Ovary (tissue), 9 donors: ENCODE results near the gene POC1B. TPM values are rescaled to one million over a fixed set of nuclear protein-coding genes. Genes with fewer than 3 reads are reported as not detected.

Experiments
- DNase-seq, 5 donors: peaks; one replicate each; pipeline ENCODE4 v3.0.0-alpha.2; 2019 to 2020
- H3K27ac ChIP-seq, 2 donors: fragments of 200-600 bp; one replicate each; pipeline versions ENCODE4 v1.5.1 to v1.8.0; 2019 to 2022
- H3K27me3 ChIP-seq: fragments of 200-600 bp; one replicate; pipeline ENCODE4 v1.8.0; 2022
- H3K36me3 ChIP-seq: fragments of 200-600 bp; sonication (generic); one replicate; pipeline ENCODE4 v1.5.1; 2019
- H3K4me1 ChIP-seq: one replicate; pipeline ENCODE4 v1.8.1; 2013; ENCODE audit warnings: mild to moderate bottlenecking, moderate library complexity; ENCODE audit not compliant: insufficient read depth
- H3K4me3 ChIP-seq: fragments of 200-600 bp; sonication (generic); one replicate; pipeline ENCODE4 v1.5.1; 2017
- H3K9me3 ChIP-seq, 2 donors: fragments of 200-600 bp in 1 of 2; sonication (generic) in 1 of 2; one replicate each; pipeline versions ENCODE4 v1.5.1 to v1.8.1; 2013 to 2019; ENCODE audit warnings: mild to moderate bottlenecking in 1 of 2, moderate library complexity in 1 of 2
- EP300 ChIP-seq: sonication (generic); formaldehyde crosslinking; IDR thresholded peaks from one replicate; pipeline ENCODE4 v1.6.1; 2017; ENCODE audit warnings: antibody characterized with exemption
- POLR2A ChIP-seq: fragments of 450-650 bp; IDR thresholded peaks from one replicate; pipeline ENCODE4 v1.6.1; 2017; ENCODE audit warnings: antibody characterized with exemption, mild to moderate bottlenecking, moderate library complexity
- WGBS, 3 donors: extraction: QIAGEN DNeasy Blood & Tissue Kit in 1 of 3; methylation state at CpG; one replicate each; pipeline versions ENCODE4 v1.1.5 to v1.1.7; 2013 to 2017; 5-methylcytosine and 5-hydroxymethylcytosine counted together
- intact Hi-C, 4 donors: fragments of 100-400 bp; cut with DNase I; formaldehyde crosslinking; loops; one replicate each; pipeline versions ENCODE4 v1.11.0 to v1.15.1; 2022 to 2023
- polyA plus RNA-seq, 2 donors: library from polyadenylated mRNA; stranded (reverse); fragments of 200-250 nt in 1 of 2; fragments of 350-450 nt in 1 of 2; fragmentation: Illumina TruSeq in 1 of 2; extraction: RNeasy Lipid Tissue Mini Kit (QIAGEN cat#74804) in 1 of 2; gene quantifications; one replicate each; pipeline ENCODE4 v1.2.3, GENCODE V29; 2013 to 2014
- total RNA-seq, 7 donors: library from RNA; depleted of rRNA in 2 of 7; stranded (reverse); fragments of >200 nt in 2 of 7; fragmentation: NEBNext Ultra II Directional in 3 of 7; extraction: Animal tissue kit (Norgen Biotek cat#: 25700) in 3 of 7; gene quantifications; one replicate each; pipeline versions ENCODE4 v1.1.0 to v1.2.4, GENCODE V29; 2016 to 2023
- TF ChIP-seq, protein P1 (sequence below), 3 donors: fragments of 450-650 bp in 2 of 3; fragments of 200-600 bp in 1 of 3; IDR thresholded peaks; one replicate each; pipeline versions ENCODE4 v1.5.1 to v1.8.0; 2016 to 2022; ENCODE audit warnings: antibody characterized with exemption in 3 of 3, mild to moderate bottlenecking in 1 of 3
- donor health status: DM: no; HTN: no; CAD: no; lungs with moderate emphysema.
- donor health status: DM: no; HTN: no; CAD: no.
- donor health status: Bipolar disorder and iron deficiency.
- donor health status: DM: yes; HTN: yes; CAD: no.
- donor health status: DM: no; HTN: no; CAD: no.
- donor health status: DM: yes; HTN: yes; CAD: no.

POC1B gene
- total and polyA plus RNA-seq, 9 donors, result 8.5 to 29.2 (median 13.8) TPM

DNA sequence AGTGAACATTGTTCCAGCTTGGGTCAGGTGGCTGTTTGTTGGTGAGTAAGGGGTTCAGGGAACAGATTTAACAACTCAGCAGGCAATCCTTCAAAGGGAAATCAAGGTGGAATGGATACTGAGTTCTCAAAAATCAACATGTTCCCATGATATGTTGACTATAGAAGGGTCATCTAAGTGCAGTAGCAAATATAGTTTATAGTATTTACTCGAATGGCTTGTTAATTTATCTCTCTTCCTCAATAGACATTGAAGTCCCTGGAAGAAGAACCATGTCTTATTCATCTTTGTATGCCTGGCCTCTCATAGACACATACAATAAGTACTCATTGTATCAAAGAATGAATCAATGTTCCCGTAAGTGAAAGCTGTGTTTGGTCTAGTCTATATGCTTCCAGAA is 149.0 kb downstream of the POC1B start:
- Histone ChIP-seq H3K27me3 (no peaks in the 10 kb centered on the region), H3K4me1 (no peaks in the 10 kb centered on the region), H3K36me3 (no peaks in the 10 kb centered on the region), H3K27ac (no peak overlapping the region), H3K4me3 (no peak overlapping the region), H3K9me3 (no peaks in the 10 kb centered on the region)
- intact Hi-C loops, result no loop called here
- TF ChIP-seq POLR2A (no peak), EP300 (no peak)
- TF ChIP-seq, protein P1, sequence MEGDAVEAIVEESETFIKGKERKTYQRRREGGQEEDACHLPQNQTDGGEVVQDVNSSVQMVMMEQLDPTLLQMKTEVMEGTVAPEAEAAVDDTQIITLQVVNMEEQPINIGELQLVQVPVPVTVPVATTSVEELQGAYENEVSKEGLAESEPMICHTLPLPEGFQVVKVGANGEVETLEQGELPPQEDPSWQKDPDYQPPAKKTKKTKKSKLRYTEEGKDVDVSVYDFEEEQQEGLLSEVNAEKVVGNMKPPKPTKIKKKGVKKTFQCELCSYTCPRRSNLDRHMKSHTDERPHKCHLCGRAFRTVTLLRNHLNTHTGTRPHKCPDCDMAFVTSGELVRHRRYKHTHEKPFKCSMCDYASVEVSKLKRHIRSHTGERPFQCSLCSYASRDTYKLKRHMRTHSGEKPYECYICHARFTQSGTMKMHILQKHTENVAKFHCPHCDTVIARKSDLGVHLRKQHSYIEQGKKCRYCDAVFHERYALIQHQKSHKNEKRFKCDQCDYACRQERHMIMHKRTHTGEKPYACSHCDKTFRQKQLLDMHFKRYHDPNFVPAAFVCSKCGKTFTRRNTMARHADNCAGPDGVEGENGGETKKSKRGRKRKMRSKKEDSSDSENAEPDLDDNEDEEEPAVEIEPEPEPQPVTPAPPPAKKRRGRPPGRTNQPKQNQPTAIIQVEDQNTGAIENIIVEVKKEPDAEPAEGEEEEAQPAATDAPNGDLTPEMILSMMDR (IDR thresholded peaks at IDR 0.05), result no peak
- 92 to 93% (median 92%) methylated on average over 2 of the region's 2 CpGs for WGBS, 3 donors
- no peak for DNase-seq

DNA sequence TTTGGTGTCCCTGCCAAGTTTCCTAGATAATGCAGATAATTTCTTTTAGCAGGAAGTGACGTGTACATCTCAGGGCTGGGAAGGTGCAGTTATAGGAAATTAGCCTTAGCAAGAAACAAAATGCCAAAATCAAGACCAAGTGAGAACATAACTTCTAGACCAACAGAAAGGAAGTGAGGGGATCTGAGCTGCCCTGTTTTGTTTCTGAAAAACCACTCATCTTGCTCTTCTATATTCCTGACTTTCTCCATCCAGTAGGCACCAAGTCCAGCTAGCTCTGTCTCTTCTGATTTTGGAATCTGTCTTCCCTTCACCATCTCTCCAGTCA is 149.7 kb downstream of the POC1B start:
- Histone ChIP-seq H3K4me3 (no peak overlapping the region), H3K9me3 (no peaks in the 10 kb centered on the region), H3K4me1 (no peaks in the 10 kb centered on the region), H3K36me3 (no peaks in the 10 kb centered on the region), H3K27me3 (no peaks in the 10 kb centered on the region), H3K27ac (no peak overlapping the region)
- 82 to 91% (median 85%) methylated on average over 1 of the region's 1 CpG for WGBS, 3 donors
- DNase-seq, result no peak
- TF ChIP-seq, protein P1 (IDR thresholded peaks at IDR 0.05), result no peak
- TF ChIP-seq EP300, result no peak
- TF ChIP-seq POLR2A, result no peak
- intact Hi-C loops, result no loop called here

DNA sequence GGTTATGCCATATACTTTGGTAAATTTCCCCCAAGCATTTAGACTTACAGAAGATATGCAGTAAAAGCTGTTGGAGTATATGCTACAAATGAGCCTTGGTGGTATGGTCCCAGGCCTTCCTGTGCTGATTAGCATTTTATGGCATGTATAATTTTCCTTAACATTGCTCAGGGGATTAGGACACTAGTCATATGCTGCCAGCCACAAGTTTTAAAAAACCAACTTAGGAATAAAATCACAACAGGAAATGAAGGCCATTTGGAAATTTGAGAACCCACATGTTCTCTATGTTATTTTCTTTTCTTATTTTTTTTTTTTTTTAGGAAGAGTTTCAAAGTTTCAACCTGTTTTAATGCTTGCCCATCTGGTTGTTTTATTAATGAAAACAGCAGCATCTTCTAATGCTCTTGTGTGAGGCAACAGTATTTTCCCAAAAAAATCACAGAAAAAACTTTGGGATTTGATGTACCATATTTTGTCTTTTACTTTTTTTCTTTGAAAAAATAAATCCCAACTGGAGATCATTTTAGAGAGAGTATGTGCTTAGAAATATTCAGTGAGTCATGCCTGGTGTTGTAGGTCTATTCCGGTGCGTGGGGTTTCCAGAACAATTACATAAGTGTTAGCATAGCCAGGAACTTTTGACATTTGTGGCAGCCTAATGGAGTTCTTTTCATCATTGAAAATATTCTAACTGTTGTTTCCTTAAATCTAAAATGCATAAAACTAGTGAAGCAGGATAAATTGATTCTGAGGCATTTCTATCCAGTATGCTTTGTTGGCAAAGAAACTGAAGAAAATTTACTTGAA is 151.9 kb downstream of the POC1B start:
- TF ChIP-seq, protein P1 (IDR thresholded peaks at IDR 0.05), result no peak
- TF ChIP-seq EP300 (no peak), POLR2A (no peak)
- 5 to 8% (median 7%) methylated on average over 2 of the region's 2 CpGs for WGBS, 3 donors
- Histone ChIP-seq H3K36me3 (no peaks in the 10 kb centered on the region), H3K27ac (no peak overlapping the region), H3K27me3 (no peaks in the 10 kb centered on the region), H3K4me3 (no peak overlapping the region), H3K4me1 (no peaks in the 10 kb centered on the region), H3K9me3 (no peaks in the 10 kb centered on the region)
- DNase-seq, result no peak
- intact Hi-C loops, result no loop called here

DNA sequence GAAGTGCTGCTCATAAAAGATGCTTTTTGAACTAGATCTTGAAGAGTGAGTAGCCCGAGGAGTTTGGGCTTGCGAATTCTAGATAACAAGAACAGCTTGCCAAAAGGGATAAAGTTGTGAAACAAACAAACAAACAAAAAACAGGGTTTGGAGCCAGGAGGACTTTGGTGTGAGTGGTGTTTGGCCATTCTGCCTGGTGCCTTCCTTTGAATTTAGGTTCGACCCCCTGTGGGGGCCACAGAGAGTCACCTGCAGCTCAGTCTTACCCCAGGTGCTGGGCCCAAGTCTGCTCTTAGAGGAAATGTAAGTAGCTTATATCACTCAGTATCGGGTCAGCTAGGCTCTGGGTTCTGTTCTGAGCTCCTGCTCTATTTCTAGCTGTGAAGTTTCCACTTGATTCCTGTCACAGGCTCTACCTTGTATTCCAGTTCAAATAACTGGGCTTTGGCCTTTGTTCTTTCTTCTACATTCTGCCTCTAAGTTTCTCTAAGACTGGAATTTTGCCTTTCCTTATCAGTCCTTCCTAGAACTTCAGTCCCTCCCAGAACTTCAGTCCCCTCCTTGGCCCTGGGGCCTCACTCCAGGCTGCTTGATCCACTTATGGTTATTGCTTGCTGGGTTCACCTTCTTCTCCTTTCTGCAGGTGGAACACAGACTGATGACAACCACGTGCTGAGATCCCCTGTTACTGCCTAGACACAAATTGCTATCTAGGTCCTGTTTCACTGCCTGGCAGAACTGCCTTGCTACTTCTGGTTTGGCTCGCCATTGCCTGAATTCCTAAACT is 153.1 kb downstream of the POC1B start:
- intact Hi-C loops, result no loop called here
- Histone ChIP-seq H3K9me3 (no peaks in the 10 kb centered on the region), H3K27me3 (no peaks in the 10 kb centered on the region), H3K27ac (no peak overlapping the region), H3K4me1 (no peaks in the 10 kb centered on the region), H3K36me3 (no peaks in the 10 kb centered on the region), H3K4me3 (no peak overlapping the region)
- TF ChIP-seq POLR2A, result no peak
- TF ChIP-seq, protein P1 (IDR thresholded peaks at IDR 0.05), result no peak
- TF ChIP-seq EP300, result no peak
- 76 to 86% (median 84%) methylated on average over 6 of the region's 6 CpGs for WGBS, 3 donors
- DNase-seq, result no peak
